GM19238 (cell line): ENCODE data around the gene CXCR3.
"Not testable (repeated sequence)": the region's sequence is repeated elsewhere in the genome, so short reads cannot be mapped to it uniquely, and the experiment has no call there.

Experiments
- DNase-seq: peaks from one replicate; pipeline ENCODE4 v3.0.0; 2011; ENCODE audit warnings: low spot score; ENCODE audit not compliant: insufficient read length

CXCR3 gene

GRCh38 chrX:71611736-71612135 is 6.6 kb downstream of the CXCR3 start:
- DNase-seq = not testable (repeated sequence)

GRCh38 chrX:71609095-71609750 is 9.1 kb downstream of the CXCR3 start:
- DNase-seq = no peak

GRCh38 chrX:71607488-71607887 is 10.8 kb downstream of the CXCR3 start:
- no peak for DNase-seq

- DNase-seq = no peak
These were observed 11.6 kb downstream of the CXCR3 start for GRCh38 chrX:71606536-71607216.

- DNase-seq = no peak
These were observed 13.3 kb downstream of the CXCR3 start for GRCh38 chrX:71604796-71605568.

- no peak for DNase-seq
These were observed 14.2 kb downstream of the CXCR3 start for GRCh38 chrX:71604141-71604540.

- no peak for DNase-seq
These were observed 14.7 kb downstream of the CXCR3 start for GRCh38 chrX:71603618-71604017.

GRCh38 chrX:71599965-71600364 is 18.3 kb downstream of the CXCR3 start:
- no peak for DNase-seq

- DNase-seq = not testable (repeated sequence)
These were observed 25.1 kb downstream of the CXCR3 start for GRCh38 chrX:71593210-71593609.

GRCh38 chrX:71586929-71587328 is 31.4 kb downstream of the CXCR3 start:
- no peak for DNase-seq

GRCh38 chrX:71581210-71581609 is 37.1 kb downstream of the CXCR3 start:
- DNase-seq = no peak

GRCh38 chrX:71579990-71580380 is 38.3 kb downstream of the CXCR3 start:
- no peak for DNase-seq

GRCh38 chrX:71579136-71579989 is 38.9 kb downstream of the CXCR3 start:
- DNase-seq = no peak

- DNase-seq = no peak
These were observed 39.8 kb downstream of the CXCR3 start, which contains the start of gene GCNA for GRCh38 chrX:71578253-71579135. TSS of gene GCNA (plus strand) at chrX:71578437. CDS start at chrX:71580822, 2,385 bp downstream.

GRCh38 chrX:71577682-71578081 is 40.6 kb downstream of the CXCR3 start:
- DNase-seq = no peak

GRCh38 chrX:71573590-71573989 is 44.7 kb downstream of the CXCR3 start:
- no peak for DNase-seq

GRCh38 chrX:71571390-71571789 is 46.9 kb downstream of the CXCR3 start:
- not testable (repeated sequence) for DNase-seq
